ENCODE measurements around the gene AIPL1.

Gene AIPL1

DNA sequence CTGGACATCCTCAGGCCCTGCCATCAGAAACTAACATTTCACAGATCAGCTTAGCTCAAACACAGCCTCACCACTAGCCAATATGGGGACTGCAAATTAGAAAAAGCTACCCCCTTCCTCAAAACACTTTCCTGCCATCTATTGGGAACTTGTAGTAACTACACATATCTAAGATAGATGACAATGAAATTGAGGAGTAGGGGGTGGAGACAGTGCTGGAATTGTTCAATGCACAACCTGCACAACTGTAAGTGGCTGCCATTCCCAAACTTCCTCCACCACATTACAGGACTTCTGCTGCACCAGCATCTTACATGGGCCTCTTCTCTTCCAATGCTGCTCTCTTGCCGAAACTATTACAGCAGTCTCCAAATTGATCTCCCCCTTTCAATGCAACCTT is 21.9 kb downstream of the AIPL1 start:
- peak; percentile 35 for DNase-seq

- no peak for DNase-seq
Measured at GRCh38 chr17:6408735-6409134, 26.2 kb downstream of the AIPL1 start.

- DNase-seq = no peak
Measured at GRCh38 chr17:6408276-6408675, 26.6 kb downstream of the AIPL1 start.

GRCh38 chr17:6402258-6402657 is 32.7 kb downstream of the AIPL1 start:
- no peak for DNase-seq

- no peak for DNase-seq
Measured at GRCh38 chr17:6398955-6399354, 36.0 kb downstream of the AIPL1 start.

DNA sequence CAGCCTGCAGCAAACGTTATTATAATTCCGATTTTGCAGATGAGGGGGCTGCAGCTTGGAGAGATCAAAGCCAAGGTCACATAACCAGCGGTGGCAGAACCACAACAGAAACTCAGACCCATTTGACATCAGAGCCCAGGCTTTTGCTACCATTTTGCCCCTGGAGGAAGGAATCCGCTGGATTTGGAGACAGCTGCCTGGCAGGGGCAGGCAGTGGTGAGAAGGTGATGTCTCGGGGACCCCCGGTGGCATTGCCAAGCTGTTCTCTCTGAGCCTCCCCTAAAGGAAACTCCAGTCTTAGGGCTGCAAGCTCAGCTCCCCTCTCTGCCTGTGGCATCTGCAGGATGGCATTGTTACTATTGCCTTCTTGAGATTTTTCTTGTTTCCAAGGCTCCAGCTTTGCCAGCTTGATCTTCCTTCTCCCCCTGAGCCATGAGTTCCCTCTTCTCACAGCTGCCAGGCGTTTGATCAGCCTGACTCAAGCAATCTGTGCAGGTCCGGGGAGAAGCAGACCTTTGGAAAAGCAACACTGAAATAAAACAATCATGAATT is 40.8 kb downstream of the AIPL1 start:
- no peak for DNase-seq

DNA sequence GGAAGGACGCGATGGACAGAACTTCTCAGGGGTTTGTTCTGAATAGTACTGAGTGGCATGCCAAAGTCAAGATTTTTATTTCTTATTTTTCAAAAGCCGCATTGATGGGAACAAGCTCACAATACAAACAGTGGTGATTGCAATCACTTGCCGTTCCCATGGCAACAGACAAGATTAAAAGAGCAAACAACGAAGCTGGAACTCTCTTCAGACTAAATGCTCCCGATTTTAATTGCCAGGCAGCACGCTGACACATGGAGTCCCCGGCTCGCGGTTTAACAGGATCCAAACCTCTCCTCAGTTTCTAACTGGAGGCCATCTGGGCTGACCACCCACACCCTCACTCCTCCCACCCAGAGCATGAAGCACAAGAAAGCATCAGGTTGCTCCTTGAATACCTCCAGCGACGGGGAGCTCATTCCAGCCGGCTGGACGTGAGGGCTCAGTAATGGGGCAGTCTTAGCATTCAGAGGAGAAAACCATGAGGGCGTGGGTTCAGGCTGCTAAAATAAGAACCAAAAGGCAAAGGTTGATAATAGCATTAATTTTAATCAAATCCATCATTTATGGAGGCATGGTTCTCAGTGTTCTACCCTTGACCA is 41.5 kb downstream of the AIPL1 start:
- DNase-seq = no peak

- no peak for DNase-seq
Measured at GRCh38 chr17:6392609-6393350, 42.1 kb downstream of the AIPL1 start.

- no peak for DNase-seq
Measured at GRCh38 chr17:6388416-6388815, 46.5 kb downstream of the AIPL1 start.

DNA sequence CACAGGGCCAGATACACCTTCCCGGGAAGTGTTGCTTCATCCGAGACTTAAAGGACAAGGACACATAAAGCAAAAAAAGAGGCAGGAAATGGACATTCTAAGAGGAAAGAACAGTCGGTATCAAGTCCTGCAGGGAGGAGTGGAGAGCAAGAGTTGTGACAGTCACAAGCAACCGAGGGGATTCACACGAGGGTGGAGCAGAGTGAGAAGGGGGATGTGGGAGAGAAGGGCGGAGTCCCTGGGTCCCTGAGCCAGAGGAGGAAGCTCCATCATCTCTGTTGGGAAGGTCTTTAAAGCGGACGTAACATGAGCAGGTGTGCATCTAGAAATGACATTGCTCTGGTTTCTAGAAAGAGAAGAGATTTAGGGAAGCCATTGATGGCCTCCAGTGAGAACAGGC is 47.1 kb downstream of the AIPL1 start:
- no peak for DNase-seq

GRCh38 chr17:6387442-6387841 is 47.5 kb downstream of the AIPL1 start:
- no peak for DNase-seq

GRCh38 chr17:6386041-6386630 is 48.8 kb downstream of the AIPL1 start:
- DNase-seq = no peak

- no peak for DNase-seq
Measured at GRCh38 chr17:6384481-6384880, 50.4 kb downstream of the AIPL1 start.

- DNase-seq = peak; percentile 38
Measured at GRCh38 chr17:6381526-6382465, 53.1 kb downstream of the AIPL1 start.

GRCh38 chr17:6380915-6381438 is 53.9 kb downstream of the AIPL1 start:
- no peak for DNase-seq

- no peak for DNase-seq
Measured at GRCh38 chr17:6377906-6378305, 57.0 kb downstream of the AIPL1 start.

DNA sequence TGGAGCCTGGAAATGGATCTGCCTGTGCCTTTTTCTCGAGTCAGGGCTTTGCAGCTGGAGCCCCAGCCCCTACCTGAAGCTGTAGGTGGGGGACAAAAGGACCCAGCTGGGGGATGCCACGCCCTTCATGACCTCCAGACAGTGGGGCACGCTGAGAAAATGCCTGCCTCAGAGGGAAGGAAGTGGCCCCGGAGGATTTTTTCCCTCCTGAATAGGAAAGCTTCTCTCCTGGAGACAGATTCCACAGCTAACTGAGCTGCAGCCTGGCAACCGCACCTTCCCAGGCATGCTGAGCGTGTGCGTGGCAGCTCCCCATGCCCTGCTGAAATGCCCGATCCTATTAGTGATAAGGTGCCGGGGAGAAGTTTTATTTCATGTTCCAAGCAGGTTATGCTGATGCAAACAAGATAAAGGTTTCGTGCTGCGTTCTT is 58.0 kb downstream of the AIPL1 start:
- DNase-seq = no peak

DNA sequence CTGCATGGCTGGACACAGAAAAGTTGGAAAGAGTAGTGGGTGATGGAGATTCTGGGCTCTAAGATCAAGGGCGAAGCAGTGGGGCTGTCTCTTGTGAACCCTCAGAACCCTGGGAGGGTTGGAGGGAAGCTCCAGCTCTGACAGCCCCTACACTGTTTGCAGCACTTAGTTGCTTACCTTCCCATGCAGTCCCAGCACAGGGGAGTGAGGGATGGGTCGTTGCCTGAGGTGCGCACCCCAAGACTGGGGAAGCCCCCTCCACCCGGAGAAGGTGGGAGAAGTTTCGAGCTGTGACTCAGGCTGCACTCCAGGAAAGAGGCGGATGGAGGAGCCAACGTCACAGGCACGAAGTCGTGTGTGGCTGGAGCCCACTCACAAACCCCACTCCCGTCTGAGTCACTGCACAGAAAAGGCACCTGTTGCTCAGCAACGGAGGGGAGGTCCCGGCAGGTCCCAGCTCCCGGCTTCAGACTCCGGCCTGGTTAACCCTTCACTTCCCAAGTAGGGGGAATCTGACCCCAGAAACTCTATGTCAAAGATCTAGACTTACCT is 60.1 kb downstream of the AIPL1 start:
- DNase-seq = no peak

- no peak for DNase-seq
Measured at GRCh38 chr17:6374271-6374691, 60.6 kb downstream of the AIPL1 start.
